Hematopoietic multipotent progenitor cell treated with erythropoietin and hydrocortisone succinate and interleukin-3 and kit ligand, for 6 days (in vitro differentiated cells): ENCODE measurements around the gene C16orf86.

Source experiments
- DNase-seq: peaks from one replicate; pipeline ENCODE4 v3.0.0-alpha.2; 2015

The C16orf86 gene, protein sequence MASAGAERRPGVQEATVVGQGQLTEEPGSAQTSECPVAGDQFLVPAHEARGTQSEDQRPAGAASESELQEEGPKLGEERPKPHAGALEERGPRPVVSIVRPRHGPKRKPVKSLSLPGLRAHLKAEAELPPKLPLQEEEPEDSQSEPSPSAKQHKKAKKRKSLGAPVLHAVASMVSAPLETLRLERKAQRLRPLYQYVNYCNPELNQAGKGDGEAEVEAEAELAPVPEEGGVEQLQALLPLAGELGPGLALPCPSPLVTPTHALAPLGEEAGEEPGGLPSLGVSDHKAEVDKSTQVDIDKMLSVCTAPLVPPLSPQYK

DNA sequence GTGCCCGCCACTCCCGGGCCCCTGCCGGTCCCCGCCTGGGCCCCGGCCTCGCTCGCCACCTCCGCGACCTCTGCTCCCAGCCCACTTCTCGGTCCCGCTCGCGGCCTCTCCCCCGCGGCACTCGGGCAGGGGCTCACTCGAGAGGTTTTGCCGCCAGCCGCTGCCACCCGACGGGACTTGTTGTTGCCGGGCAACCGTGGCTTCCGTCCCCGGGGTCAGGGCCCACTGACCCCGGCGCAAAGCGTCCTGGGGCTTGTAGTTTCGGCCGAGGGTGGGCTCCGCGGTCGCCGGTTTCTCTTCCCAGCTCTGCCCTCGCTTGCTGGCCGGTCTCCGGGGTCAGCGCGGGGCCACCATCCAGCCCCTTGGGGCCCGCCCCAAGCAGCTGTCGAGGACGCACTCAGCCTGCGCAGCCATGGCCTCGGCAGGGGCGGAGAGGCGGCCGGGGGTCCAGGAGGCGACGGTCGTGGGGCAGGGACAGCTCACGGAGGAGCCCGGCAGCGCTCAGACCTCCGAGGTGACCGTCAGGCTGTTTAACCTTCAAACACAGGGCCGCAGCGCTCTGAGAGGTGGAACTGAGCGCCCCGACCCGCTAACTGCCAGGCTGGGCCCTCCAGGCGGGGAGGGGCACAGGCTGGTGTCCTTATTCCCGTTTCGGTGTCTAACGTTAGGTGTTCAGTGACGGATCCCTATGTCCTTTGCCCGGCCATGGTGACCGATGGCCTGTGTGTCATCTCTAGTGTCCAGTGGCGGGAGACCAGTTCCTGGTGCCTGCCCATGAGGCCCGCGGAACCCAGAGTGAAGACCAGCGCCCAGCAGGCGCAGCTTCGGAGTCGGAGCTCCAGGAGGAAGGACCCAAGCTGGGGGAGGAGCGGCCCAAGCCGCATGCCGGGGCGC is at the start of gene C16orf86, which contains the start of gene ENKD1:
Gene C16orf86, plus strand, starts transcription at position 256 of the 894 bp plus-strand sequence. Its CDS starts 157 bp downstream, at position 413.
Gene ENKD1, minus strand, starts transcription at position 192 of the 894 bp plus-strand sequence. CDS start 308 bp downstream, outside the sequence.
- peak; percentile 94 for DNase-seq

DNA sequence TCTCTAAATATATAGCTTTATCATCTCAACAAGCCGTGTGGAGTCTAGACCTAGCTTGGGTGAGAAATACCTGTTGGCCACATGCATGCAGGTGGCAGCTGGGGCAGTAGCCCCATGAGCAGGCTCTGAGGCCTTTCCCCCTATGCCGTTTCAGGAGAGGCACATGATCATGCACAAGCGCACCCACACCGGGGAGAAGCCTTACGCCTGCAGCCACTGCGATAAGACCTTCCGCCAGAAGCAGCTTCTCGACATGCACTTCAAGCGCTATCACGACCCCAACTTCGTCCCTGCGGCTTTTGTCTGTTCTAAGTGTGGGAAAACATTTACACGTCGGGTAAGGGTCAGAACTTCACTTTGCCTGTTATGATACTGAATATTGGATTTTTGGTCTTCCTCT is 38.4 kb upstream of the C16orf86 start:
- no peak for DNase-seq

DNA sequence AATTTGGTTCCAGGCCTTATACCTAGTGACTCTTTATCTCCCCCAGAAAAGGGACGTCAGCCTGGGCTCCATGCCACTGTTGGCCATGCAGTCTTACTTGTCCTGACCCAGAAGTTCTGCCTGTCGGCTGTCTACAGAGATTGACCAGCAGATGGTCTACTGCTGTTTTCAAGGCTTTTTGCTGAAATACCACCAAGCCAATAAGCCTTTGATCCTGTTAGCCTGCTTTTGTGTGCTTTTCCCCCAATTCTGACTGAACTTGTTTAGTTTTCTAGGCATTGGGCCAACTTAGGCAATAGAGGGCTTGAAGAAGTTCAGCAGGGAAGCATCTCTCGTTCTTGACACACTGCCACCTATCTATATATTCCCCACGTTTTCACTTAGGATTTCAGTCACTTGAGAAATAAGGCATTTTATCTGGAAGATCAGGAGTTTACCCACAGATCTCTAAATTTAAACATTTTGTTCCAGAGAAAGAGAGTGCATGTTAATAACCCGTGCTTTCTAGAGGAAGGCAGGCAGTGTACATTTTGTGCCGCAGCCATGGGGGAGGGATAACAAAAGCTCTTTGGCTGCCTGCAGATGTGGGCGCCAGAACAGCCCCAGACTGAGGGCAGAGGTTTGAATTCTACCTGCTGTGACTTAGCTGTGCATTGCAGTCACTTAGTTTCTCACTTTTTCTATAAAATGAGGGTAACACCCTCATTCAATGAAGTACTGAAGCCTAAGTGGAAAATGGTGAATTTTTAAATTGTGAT is 34.0 kb upstream of the C16orf86 start:
- no peak for DNase-seq

DNA sequence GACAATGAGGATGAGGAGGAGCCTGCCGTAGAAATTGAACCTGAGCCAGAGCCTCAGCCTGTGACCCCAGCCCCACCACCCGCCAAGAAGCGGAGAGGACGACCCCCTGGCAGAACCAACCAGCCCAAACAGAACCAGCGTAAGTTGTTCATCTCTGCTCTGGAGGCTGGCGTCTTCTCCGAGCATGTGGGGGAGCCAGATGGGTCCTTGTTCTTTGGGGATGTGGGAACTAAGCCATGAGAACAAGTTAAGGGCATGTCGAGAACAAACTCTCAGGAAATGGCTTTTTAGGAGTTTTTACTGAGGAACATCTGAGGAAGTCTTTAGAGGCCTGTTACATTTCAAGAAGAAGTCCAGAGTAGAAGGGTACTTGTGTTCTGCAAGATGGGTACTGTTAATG is 29.9 kb upstream of the C16orf86 start:
- DNase-seq = no peak

DNA sequence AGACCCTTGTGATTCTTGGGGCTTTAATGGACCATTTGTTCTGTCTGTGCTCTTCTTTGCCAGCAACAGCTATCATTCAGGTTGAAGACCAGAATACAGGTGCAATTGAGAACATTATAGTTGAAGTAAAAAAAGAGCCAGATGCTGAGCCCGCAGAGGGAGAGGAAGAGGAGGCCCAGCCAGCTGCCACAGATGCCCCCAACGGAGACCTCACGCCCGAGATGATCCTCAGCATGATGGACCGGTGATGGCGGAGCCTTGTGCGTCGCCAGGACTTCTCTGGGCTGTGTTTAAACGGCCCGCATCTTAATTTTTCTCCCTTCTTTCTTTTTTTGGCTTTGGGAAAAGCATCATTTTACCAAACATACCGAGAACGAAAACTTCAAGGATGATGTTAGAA is 29.0 kb upstream of the C16orf86 start:
- DNase-seq = no peak

DNA sequence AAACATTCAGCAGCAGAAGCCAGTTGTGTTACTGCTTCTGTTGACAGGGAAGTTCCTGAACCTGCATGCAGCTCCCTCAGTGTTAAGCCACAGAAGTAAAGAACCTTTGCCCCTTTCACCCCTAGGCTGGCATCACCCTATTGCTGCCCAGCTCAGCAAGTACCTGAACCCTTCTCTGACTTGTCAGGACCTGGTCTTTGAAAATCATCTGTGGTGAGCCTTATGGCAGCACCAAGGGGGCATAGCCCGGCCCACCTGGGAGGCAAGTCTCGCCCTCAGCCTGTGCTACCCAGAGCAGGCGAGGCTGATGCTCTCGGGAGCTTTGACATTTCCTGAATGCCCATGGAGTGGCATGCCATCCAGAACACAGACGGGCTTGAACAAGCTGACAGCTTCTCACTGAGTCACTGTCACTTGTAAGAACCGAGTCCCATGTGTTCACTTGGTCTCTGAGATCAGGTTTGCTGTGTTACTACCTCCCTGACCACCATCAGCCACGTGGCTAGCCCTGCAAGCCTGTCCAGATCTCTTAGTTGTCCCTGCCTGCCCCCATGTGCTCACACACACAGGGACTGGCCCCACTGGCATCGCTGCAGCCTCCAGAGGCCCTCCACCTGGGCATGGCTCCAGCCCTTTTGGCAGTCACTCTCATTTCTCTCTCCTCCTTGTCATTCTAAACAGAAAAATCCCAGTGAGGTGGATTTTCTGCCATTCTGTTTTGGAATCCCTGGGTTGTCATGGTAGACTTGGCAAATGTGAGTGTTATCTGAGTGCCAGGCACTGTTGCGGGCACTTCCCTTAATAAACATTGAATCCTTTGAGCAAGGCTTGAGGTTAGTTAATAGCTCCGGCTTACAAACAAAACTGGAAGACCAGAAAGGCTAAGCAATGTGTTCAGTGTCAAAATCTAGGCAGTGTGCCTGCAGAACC is 24.6 kb upstream of the C16orf86 start:
- no peak for DNase-seq

DNA sequence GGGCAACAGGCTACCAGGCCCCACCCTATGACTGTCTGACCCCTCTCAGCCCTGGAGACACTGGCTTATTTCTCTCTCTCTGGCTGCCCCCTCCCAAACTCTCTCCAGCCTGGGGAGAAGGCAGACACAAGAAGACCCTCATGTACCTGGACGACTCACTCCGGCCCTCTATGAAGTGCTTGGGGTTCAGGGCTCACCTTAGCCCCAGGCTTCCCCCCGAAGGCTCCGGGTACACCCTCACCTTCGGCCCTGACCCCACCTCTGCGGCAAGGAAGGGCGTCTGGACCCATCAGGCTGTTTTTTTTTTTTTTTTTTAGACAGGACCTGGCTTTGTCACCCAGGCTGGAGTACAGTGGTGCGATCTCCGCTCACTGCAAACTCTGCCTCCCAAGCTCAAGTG is 22.6 kb upstream of the C16orf86 start:
- no peak for DNase-seq

DNA sequence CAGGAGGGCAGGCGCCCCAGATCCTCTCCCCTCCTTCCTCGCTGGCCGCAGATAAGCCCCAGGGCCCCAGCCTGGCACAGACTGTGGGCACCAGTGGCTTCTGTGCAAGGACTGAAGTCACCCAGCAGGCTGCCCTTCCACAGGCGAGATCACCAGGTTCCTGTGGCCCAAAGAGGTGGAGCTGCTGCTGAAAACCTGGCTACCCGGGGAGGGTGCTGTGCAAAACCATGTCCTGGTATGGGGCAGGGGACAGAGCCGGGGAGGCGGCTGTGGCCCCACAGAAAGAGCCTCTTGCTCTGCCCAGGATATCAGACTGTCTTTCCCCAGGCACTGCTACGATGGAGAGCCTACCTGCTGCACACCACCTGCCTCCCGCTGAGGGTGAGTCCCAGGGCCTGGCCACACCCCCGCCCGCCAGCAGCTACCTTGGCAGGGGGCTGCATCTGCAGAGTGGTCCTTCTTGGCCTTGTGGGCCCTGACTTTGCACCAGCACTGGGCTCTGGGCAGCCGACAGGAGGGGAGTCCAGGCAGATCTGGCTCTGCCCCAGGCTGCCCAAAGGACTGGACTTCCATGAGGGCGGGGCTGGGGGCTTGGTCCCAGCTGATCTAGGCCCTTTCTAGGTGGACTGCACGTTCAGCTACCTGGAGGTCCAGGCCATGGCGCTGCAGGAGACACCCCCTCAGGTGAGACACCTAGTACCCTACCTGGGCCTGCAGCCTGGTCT is 21.1 kb upstream of the C16orf86 start:
- DNase-seq = peak; percentile 49

DNA sequence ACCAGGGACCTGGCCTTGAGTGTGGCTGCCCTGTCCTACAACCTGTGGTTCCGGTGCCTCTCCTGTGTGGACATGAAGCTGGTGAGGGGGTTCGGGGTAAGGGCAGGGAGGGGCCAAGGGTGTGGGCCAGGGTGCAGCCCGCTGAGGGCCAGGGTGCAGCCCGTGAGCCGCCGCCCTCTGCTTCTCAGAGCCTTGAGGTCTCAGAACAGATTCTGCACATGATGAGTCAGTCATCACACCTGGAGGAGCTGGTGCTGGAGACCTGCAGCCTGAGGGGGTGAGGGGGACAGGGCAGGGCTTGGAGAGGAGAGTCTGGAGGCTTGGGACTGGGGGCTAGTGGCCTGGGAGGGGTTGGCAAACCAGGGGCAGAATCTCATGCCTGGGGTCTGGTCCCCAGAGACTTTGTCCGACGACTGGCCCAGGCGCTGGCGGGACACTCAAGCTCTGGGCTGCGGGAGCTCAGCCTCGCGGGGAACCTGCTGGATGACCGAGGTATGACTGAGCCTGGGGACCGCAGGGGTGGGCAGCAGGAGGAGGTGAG is 19.4 kb upstream of the C16orf86 start:
- no peak for DNase-seq

DNA sequence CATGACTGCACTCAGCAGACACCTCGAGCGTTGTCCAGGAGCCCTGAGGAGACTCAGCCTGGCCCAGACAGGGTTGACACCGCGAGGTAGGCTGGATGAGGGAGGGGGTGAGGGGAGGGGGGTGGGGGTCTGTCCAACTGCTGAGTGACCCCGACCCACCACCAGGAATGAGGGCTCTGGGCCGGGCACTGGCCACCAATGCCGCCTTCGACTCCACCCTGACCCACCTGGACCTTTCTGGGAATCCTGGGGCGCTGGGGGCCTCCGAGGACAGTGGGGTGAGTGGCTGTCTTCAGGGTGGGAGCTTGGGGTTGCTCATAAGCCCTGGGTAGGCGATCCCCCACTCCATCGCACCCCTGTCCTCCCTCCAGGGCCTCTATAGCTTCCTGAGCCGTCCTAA is 18.9 kb upstream of the C16orf86 start:
- no peak for DNase-seq

DNA sequence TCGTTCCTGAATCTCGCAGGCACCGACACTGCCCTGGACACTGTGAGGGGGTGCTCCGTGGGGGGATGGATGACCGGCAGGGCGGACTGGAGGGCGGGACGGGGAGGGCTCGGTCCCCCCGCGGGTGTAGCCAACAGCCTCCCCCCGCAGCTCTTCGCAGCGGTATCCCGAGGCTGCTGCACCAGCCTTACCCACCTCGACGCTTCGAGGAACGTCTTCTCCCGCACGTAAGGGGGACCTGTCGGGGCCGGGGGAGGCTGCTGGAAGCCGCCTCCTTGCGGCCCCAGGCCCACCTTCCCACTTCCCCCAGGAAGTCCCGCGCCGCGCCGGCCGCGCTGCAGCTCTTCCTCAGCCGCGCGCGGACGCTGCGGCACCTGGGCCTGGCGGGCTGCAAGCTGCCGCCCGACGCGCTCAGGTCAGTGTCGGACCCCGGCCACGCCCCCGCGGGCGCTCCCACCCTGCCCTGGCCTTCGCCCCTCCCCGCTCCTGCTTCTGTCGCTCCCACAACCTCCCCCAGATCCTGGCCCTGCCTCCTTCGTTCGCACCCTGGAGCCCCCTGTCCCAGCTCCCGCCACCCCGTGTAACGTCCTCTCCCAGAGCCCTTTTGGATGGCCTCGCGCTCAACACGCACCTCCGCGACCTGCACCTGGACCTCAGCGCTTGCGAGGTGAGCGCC is 18.4 kb upstream of the C16orf86 start:
- no peak for DNase-seq

DNA sequence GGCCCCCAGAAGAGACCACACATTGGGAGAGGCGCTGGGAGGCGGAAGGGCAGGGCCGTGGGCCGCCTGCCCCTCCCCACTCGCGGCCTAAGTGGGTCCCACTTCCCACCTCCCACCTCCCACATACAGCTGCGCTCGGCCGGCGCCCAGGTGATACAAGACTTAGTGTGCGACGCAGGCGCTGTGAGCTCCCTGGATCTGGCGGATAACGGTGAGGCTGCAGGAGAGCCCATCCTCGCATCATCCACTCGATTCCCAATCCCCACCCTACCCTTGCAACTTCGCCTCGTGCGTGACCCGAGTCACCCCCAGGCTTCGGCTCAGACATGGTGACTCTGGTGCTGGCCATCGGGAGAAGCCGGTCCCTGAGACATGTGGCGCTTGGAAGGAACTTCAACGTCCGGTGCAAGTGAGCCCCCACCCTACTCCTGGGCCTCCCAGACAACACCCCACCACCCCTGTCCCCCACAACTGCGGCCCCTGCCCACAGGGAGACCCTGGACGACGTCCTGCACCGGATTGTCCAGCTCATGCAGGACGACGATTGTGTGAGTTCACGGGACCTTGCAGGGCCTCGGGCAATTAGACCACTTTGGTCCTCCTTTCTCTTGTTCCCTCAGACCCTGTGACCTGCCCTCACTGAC is 17.7 kb upstream of the C16orf86 start:
- no peak for DNase-seq

DNA sequence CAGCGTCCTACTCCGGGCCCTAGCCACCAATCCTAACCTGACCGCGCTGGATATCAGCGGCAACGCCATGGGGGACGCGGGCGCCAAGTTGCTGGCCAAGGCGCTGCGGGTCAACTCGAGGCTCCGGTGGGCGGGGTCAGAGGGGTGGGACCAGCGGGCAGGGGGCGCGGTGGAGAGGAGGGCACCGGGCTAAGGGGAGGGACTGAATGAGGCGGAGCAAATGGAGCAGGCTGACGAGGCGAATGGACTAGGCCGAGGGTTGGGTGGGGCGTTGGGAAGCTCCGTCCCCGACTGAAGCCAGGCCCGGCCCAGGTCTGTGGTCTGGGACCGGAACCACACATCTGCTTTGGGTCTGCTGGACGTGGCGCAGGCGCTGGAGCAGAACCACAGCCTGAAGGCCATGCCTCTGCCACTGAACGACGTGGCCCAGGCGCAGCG is 17.1 kb upstream of the C16orf86 start:
- no peak for DNase-seq

DNA sequence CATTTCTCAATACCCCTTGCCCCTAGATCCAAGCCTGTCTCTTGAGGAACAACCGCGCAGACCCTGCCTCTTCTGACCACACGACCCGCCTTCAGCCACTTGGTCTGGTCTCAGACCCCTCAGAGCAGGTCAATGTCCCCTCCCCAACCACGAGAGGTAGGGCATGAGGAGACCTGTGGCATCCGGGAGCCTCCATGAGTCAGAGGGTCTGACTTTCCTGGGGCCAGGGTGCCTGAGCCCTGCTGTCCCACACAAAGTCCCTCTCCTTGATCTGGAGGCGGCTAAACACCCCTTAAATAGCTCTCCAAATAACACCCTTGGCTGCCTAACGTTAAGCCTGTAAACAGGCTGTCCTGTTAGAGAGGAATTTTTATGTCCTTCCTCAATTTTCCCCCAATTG is 16.6 kb upstream of the C16orf86 start:
- DNase-seq = no peak

DNA sequence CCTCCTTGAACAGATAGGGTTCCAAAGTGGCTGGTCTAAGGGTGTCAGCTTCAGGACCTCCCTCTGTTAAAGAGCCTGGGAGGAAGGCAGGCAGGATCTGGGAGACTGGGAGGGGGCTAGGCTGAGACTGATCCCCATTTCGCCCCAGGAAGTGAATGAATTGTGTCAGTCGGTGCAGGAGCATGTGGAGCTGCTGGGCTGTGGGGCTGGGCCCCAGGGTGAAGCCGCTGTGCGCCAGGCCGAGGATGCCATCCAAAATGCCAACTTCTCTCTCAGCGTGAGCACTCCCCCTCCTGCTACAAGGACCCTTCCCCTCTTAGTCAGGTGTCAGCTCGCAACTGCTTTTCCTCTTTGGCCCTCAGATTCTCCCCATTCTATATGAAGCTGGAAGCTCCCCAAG is 15.6 kb upstream of the C16orf86 start:
- DNase-seq = no peak

DNA sequence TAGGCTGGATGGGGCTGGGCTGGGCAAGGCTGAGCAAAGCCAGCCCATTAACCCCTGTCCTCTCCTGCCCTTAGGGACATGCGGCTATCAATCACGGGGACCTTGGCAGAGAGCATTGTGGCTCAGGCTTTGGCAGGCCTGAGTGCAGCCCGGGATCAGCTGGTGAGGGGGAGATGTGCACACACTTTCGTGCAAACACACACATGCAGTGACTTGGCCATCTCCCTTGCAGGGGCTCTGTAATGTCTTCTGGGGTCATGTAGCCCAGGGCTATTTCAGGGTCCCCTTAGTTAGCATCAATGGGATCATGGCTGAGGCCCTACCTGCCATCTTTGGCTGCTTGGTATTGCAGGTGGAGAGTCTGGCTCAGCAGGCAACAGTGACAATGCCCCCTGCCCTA is 14.8 kb upstream of the C16orf86 start:
- DNase-seq = no peak

DNA sequence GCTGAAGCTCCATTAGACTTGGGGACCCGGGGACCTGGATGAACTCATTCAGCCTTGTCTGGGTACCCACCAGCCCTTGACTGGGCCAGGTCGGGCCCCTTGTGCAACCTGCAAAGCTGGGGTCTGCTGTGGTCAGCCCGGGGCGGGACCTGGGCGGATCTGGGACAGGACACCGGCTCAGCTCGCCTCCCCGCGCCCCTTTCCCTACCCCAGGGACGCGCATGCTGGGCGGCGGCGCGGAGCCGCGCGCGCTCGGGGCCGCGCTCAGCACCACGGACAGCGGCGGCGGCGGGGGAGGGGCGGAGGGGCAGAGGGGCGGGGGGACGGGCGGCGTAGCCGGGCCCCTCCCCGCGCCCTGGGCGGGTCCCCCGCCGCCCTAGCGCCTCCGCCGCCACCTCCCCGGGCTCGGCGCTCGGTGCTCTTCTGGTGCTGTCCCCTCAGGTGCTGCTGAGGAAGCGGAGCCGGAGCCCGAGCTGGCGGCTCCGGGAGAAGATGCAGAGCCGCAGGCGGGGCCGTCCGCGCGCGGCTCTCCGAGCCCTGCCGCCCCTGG is 14.0 kb upstream of the C16orf86 start:
- DNase-seq = no peak

DNA sequence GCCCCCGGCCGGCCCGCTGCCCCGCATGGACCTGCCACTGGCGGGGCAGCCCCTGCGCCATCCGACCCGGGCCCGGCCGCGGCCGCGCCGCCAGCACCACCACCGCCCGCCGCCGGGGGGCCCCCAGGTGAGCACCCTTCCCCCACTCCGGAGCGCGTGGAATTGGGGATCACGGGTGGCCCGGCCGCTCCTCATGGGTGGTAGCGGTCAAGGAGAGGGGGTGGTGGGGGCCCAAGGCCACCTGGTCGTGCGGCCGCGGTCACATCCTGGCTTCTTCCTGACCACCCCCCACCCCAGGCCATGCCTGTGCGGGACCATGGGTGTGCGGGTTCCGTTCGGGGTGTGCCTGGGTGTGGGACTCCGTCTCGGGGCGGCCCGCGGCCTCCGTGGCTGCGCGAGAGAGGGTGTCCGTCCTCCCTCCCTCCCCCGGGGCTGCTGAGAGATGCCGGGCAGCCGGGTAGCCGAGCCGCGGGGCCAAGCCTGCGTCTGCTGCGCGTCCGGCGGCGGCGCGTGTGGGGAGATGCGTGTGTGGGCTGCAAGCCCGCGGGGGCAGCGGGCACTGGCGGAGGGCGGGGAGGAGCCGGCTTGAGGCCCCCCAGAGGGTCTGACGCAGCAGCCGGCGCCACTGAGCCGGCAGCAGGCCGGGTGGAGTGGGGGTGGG is 13.4 kb upstream of the C16orf86 start:
- no peak for DNase-seq

DNA sequence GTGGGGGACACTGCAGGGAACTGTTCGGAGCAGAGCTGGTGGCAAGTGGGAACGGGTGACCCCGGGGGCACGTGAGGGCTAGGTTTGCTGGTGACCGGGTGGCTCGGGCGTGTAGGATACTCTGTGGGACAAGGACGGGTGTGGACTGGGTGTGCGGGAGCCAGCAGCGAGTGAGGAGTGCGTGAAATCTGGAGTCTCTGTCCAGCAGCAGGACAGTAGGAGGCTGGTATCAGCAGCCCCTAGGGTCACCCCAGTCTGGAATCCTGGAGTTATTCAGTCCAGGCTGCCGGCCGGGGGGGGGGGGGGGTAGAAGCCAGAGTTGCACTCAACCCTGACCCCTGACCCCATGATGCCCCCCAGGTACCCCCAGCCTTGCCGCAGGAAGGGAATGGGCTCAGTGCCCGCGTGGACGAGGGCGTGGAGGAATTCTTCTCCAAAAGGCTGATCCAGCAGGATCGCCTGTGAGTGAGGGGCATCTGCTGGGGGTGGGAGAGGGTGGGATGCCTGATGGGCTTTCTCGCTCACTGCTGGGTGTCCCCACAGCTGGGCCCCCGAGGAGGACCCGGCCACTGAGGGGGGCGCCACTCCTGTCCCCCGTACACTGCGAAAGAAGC is 12.7 kb upstream of the C16orf86 start:
- DNase-seq = no peak
